Esophagus squamous epithelium (tissue), 5 donors: ENCODE data around the gene HPCAL1. TPM values are rescaled to one million over a fixed set of nuclear protein-coding genes. Genes with fewer than 3 reads are reported as not detected.

ENCODE experiments used
- DNase-seq: peaks from one replicate; lab custom pipeline; 2025; lab: John Stamatoyannopoulos, UW
- H3K27ac ChIP-seq, 4 donors: fragments of 200-600 bp; sonication (generic); one replicate each; pipeline ENCODE4 v1.5.1; 2016 to 2019; ENCODE audit warnings: mild to moderate bottlenecking in 1 of 4
- H3K27me3 ChIP-seq, 4 donors: fragments of 200-600 bp; sonication (generic); 1 replicate in 3 of 4; 2 replicates in 1 of 4; pipeline versions ENCODE4 v1.5.1 to v1.6.0; 2017 to 2021; ENCODE audit warnings: antibody characterized with exemption in 1 of 4
- H3K36me3 ChIP-seq, 3 donors: fragments of 200-600 bp; sonication (generic); one replicate each; pipeline ENCODE4 v1.5.1; 2016 to 2019
- H3K4me1 ChIP-seq, 3 donors: fragments of 200-600 bp; sonication (generic); one replicate each; pipeline ENCODE4 v1.5.1; 2017 to 2019
- H3K4me3 ChIP-seq, 4 donors: fragments of 200-600 bp; sonication (generic); 1 replicate in 3 of 4; 2 replicates in 1 of 4; pipeline ENCODE4 v1.5.1; 2016 to 2019; ENCODE audit warnings: mild to moderate bottlenecking in 2 of 4, moderate library complexity in 1 of 4
- H3K9me3 ChIP-seq, 3 donors: fragments of 200-600 bp; sonication (generic); one replicate each; pipeline ENCODE4 v1.5.1; 2016 to 2019
- POLR2A ChIP-seq, 4 donors: fragments of 450-650 bp; IDR thresholded peaks; one replicate each; pipeline ENCODE4 v1.6.1; 2017; ENCODE audit warnings: antibody characterized with exemption in 4 of 4, mild to moderate bottlenecking in 4 of 4, moderate library complexity in 3 of 4
- WGBS, 2 donors: methylation state at CpG; one replicate each; pipeline ENCODE4 v1.1.5; 2018; 5-methylcytosine and 5-hydroxymethylcytosine counted together
- intact Hi-C: fragments of 100-400 bp; cut with DNase I; formaldehyde crosslinking; loops from one replicate; pipeline ENCODE4 v1.15.0; 2022
- total RNA-seq, 4 donors: library from RNA; depleted of rRNA; stranded (reverse); fragments of >200 nt; gene quantifications; one replicate each; pipeline ENCODE4 v1.1.0, GENCODE V29; 2016
- TF ChIP-seq, protein P1 (sequence below), 6 experiments: fragments of 450-650 bp in 4 of 6; fragments of 200-600 bp in 2 of 6; sonication (generic) in 2 of 6; IDR thresholded peaks; one replicate each; pipeline ENCODE4 v1.5.1; 2016 to 2019; ENCODE audit warnings: antibody characterized with exemption in 6 of 6, mild to moderate bottlenecking in 4 of 6, moderate library complexity in 4 of 6
- donor health status: DM: yes; HTN: yes; CAD: no.

HPCAL1 gene
- total RNA-seq, 4 donors from 2014 or later: 13.2 to 26.4 (median 20.5) TPM

- H3K27ac ChIP-seq: no peak overlapping the region
- intact Hi-C loops: no loop called here
- H3K36me3 ChIP-seq: no peaks in the 10 kb centered on the region
- peaks cover 23 to 40% (median 25%) of the 10 kb centered on the region in 3 donors for H3K4me1 ChIP-seq
- DNase-seq: no peak
- peaks cover 0 to 2% (median 0%) of the 10 kb centered on the region in 4 donors for H3K27me3 ChIP-seq
- TF ChIP-seq, protein P1, sequence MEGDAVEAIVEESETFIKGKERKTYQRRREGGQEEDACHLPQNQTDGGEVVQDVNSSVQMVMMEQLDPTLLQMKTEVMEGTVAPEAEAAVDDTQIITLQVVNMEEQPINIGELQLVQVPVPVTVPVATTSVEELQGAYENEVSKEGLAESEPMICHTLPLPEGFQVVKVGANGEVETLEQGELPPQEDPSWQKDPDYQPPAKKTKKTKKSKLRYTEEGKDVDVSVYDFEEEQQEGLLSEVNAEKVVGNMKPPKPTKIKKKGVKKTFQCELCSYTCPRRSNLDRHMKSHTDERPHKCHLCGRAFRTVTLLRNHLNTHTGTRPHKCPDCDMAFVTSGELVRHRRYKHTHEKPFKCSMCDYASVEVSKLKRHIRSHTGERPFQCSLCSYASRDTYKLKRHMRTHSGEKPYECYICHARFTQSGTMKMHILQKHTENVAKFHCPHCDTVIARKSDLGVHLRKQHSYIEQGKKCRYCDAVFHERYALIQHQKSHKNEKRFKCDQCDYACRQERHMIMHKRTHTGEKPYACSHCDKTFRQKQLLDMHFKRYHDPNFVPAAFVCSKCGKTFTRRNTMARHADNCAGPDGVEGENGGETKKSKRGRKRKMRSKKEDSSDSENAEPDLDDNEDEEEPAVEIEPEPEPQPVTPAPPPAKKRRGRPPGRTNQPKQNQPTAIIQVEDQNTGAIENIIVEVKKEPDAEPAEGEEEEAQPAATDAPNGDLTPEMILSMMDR (IDR thresholded peaks at IDR 0.05): no peak
- no peak for TF ChIP-seq POLR2A (IDR thresholded peaks at IDR 0.05)
- no peak overlapping the region for H3K4me3 ChIP-seq
- H3K9me3 ChIP-seq: no peaks in the 10 kb centered on the region
- WGBS, 2 donors: 71 to 73% methylated on average over 4 to 12 of the region's 16 CpGs
These were observed 19.3 kb upstream of the HPCAL1 start for GRCh38 chr2:10283106-10284062.

- no peaks in the 10 kb centered on the region for H3K36me3 ChIP-seq
- H3K4me1 ChIP-seq: peaks cover 23 to 36% (median 25%) of the 10 kb centered on the region in 3 donors
- H3K4me3 ChIP-seq: no peak overlapping the region
- no peak for DNase-seq
- H3K9me3 ChIP-seq: no peaks in the 10 kb centered on the region
- intact Hi-C loops: no loop called here
- no peak overlapping the region for H3K27ac ChIP-seq
- H3K27me3 ChIP-seq: no peaks in the 10 kb centered on the region
- TF ChIP-seq, protein P1 (IDR thresholded peaks at IDR 0.05): no peak
- TF ChIP-seq POLR2A (IDR thresholded peaks at IDR 0.05): no peak
- WGBS, 2 donors: 88 to 94% methylated on average over 9 of the region's 16 CpGs
These were observed 18.4 kb upstream of the HPCAL1 start for GRCh38 chr2:10284108-10284870.

DNA sequence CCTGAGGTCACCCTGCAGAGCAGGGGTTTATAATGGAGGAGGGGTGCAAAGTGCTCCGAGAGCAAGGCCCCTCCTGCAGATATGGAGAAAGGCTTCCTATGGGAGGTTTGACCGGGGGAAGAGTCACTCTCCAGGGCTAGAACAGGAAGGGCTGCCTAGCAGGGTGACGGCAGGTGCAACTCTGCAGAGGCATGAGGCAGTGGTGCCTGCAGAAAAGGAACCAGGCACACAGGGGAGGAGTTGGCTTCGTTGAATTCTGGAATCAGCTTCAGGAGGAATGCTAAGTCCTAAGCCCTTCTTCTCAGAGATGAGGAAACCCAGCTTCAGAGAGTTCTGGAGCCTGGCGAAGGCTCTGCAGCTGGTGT lies 17.5 kb upstream of the HPCAL1 start:
- Histone ChIP-seq H3K36me3 (no peaks in the 10 kb centered on the region), H3K4me3 (no peak overlapping the region), H3K9me3 (no peaks in the 10 kb centered on the region), H3K27ac (peak overlapping the region in 3 of 4 donors; percentile 5 to 58 (median 46)), H3K27me3 (no peaks in the 10 kb centered on the region), H3K4me1 (peaks cover 23 to 36% (median 25%) of the 10 kb centered on the region in 3 donors)
- no peak for DNase-seq
- 41 to 51% methylated on average over 3 to 4 of the region's 5 CpGs for WGBS, 2 donors
- TF ChIP-seq POLR2A (IDR thresholded peaks at IDR 0.05): no peak
- TF ChIP-seq, protein P1 (IDR thresholded peaks at IDR 0.05): no peak
- intact Hi-C loops: no loop called here

GRCh38 chr2:10285556-10286198 lies 17.0 kb upstream of the HPCAL1 start:
- no peaks in the 10 kb centered on the region for H3K27me3 ChIP-seq
- DNase-seq: no peak
- peaks cover 23 to 36% (median 25%) of the 10 kb centered on the region in 3 donors for H3K4me1 ChIP-seq
- H3K9me3 ChIP-seq: no peaks in the 10 kb centered on the region
- no peak overlapping the region for H3K4me3 ChIP-seq
- H3K36me3 ChIP-seq: no peaks in the 10 kb centered on the region
- no peak for TF ChIP-seq POLR2A (IDR thresholded peaks at IDR 0.05)
- TF ChIP-seq, protein P1 (IDR thresholded peaks at IDR 0.05): no peak
- peak overlapping the region in 3 of 4 donors; percentile 5 to 58 (median 46) for H3K27ac ChIP-seq
- intact Hi-C loops: no loop called here
- WGBS, 2 donors: 76 to 100% methylated on average over 1 to 4 of the region's 17 CpGs
